ENCODE measurements around the gene TH.

TH gene

DNA sequence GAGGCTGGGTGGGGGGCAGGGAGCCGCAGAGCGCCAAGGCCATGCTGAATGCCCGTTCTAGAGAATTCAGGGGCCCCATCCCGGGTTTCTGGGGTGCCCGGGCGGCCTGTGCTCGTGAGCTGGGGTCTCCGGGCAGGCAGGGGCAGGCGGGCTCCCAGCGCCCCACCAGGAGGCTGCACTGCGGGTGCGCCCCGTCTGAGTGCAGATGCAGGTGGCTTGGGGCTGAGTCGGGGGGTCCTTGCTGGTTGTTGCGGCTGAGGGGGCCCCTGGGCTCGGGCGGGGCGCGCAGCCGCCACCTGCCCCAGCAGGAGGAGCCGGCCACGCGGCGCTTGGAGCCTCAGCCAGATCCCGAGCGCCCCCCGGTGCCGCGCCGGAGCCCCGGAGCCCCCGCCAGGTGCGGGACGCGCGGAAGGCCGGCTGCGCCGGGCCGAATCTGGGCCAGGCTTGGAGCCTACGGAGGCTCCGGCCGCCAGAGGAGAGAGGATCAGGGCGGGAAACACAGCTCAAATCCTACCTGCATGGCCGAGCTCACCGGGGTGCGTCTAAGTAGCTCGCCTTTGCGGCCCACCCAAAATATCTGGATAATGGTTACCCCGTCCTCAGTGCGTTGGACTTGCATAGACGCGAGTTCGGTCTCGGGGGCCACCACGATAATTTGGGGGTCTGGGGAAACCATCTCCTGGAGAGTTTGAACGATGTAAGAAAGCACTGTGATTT lies 31.8 kb downstream of the TH start:
- no peak for DNase-seq

DNA sequence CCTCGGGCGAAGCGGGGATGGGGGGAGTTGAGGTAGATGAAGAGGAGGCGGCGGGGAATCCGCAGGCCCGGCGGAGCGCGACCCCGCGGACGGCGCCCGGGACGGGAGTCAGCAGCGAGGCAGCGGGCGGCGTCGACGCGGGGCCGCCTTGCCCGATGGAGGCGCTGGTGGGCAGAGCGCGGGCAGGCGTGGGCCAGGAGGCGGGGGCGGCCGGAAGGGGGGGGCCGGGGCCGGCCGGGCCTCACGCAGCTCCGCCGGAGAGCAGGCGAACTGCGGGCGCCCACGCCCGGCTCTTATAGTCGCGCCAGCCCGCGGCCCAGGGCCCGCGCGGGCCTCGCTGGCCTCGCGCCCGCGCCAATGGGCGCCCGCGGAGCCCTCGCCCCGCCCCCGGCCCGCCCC lies 32.5 kb downstream of the TH start, which contains the start of gene IGF2:
Gene IGF2, minus strand, starts transcription at position 267 of the 399 bp plus-strand sequence. CDS start 3,866 bp downstream, outside the sequence.
- no peak for DNase-seq

- DNase-seq: no peak
Observed at GRCh38 chr11:2138431-2139122, 33.0 kb downstream of the TH start.

DNA sequence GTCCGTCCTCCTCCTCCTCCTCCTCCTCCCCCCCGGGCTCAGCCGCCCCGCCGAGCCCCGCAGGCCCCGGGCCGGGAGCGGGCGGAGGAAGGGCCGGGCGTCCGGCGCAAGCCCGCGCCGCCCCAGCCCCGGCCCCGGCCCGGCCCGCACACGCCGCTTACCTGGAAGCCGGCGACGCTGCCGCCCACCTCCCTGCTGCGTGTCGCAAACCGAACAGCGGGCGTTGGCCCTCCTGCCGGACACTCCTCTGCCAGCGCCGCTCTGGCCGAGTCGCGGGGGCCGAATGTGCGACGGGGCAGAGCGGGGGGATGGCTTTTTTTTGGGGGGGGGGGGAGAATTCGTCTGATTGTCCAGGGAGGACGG lies 33.6 kb downstream of the TH start:
- DNase-seq: no peak

DNA sequence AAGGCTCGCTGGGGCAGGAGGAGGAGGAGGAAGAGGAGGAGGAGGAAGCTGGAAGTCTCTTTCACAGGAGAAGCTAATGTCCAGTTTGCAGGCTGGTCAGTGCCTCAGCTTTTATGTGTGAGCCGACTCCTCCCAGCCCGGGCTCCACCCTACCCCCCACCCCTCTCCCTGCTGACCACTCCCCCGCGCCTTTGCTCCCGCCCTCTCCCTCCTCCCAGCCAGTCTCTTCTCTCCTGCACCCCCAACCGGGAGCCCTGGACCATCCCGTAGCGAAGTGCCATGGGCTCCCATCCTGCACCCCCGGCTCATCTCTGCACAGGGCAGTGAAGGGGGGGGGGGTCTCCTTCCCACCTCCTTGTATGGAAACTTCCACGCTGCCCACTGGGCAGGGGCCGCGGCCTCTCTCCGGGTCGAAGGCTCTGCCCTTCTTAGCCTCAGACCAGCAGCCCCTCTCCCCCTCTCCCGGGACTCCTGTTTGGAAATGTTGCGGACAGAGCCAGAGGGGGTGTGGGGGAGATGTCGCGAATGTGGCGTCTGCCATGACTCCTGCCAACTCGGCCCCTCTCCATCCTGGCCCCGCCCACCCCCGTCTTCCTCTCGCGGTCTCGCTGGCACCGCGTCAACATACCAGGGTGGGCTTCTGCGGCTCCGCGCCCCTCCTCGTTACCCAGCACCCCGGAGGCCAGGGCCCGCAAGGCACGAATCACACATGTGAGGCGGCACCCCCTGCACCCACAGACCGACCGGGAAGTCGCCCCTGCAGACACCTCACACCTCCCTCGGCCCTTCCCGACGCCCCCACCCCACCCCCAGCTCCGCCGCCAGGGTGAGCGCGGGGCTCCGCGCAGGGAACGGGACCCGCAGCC lies 34.2 kb downstream of the TH start:
- no peak for DNase-seq

- no peak for DNase-seq
Observed at GRCh38 chr11:2136952-2137201, 34.7 kb downstream of the TH start.

GRCh38 chr11:2136209-2136951 lies 35.2 kb downstream of the TH start:
- DNase-seq: no peak

- no peak for DNase-seq
Observed at GRCh38 chr11:2135648-2136201, 35.9 kb downstream of the TH start.

DNA sequence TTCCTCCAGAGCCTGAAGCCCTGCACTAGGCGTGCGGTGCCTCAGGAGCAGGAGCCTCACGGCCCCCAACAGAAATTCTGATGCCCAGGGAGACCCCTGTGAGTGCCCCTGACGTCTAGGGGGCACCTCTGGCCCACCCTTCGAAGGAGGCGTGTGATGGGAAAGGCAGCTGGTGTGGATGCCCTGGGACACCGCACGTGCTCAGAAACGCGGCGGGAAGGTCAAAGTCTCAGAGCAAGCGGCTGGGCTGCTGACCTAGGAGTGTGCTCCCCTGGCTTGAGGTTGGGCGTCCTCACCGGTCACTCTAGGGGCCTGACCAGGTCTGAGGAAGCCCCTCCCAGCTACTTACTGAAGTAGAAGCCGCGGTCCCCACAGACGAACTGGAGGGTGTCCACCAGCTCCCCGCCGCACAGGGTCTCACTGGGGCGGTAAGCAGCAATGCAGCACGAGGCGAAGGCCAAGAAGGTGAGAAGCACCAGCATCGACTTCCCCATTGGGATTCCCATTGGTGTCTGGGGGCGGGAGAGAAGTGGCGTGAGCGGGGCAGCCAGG lies 36.5 kb downstream of the TH start:
- no peak for DNase-seq

DNA sequence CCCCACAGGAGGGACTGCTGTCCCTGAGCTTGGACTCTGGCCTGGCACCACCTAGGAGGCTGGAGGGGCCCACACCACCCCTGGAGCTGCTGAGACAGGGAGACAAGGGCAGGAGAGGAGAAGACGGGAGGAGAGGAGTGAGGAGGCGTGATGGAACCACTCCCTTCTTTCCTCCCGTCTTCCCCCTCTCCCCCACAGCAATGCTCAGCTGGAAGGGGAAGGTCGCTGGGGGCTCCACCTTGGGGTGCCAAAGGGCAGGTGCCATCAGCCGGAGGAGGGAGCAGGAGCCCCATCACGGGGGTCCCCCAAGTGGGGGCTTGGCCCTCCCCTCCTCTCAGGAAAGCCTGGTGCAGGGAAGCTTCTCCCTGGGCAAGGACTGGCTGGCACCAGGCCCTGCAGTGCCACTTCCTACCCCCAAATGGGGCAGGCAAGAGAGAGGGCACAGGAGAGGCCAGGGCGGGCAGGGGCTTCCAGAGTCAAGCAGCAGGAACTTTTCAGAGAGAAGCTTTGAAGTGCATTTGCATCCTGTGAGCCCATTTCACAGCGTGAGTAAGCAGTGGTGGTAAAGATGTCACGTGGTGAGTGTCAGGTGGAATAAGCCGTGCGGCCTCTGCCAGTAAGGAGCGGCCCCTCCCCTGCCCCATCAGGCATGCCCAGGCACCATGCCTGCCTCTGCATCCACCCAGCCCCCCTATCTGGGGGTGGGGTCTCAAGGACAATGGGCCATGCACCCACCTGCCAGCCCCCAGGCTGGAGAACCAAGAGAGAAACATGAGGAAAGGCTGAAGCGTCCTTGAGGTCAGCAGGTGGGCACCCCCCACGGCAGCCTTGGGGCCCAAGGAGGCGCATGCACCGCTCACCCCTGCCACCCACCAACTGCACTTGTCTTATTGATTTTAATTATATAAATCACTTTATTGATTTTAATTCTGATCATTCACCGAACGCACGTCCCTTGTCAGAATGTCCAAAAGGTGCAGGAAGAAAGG lies 37.3 kb downstream of the TH start:
- DNase-seq: no peak

DNA sequence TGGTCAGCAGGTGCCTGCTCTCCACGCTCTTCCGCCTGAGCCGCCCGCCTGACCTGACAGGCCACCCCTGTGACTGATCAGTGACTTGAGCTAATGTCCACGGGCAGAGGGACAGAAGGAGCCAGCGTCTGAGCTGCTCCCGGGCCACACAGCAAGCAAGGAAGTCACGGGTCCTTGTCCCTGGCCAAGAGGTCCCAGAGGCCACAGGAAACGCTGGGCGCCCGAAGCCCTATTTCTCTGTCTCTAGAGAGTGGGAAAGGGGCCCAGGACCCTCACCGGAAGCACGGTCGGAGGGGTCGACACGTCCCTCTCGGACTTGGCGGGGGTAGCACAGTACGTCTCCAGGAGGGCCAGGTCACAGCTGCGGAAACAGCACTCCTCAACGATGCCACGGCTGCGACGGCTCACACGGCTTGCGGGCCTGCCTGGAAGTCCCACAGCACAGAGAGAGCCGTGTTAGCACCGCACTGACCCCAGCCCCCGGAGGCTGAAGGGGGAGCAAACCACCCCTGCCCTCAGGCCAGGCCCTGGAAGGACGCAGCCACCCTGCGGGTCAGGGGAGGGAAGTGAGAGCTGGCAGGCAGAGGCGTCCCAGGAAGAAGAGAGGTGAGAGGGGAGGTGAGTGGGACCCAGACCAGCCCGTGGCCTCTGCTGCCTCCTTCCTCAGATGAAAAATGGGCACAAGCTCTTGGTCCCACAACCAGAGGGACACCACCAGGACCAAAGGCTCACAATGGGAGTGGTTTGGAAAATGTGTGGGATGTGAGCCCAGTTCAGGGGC lies 38.2 kb downstream of the TH start:
- no peak for DNase-seq

DNA sequence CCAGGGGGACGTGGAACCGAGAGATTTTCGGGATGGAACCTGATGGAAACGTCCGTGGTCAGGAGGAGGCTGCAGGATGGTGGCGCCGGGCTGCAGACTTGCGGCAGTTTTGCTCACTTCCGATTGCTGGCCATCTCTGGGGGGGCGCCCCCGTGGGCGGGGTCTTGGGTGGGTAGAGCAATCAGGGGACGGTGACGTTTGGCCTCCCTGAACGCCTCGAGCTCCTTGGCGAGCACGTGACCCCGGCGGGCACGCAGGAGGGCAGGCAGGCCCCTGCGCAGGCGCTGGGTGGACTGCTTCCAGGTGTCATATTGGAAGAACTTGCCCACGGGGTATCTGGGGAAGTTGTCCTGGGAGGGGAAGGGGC lies 38.8 kb downstream of the TH start:
- DNase-seq: no peak

DNA sequence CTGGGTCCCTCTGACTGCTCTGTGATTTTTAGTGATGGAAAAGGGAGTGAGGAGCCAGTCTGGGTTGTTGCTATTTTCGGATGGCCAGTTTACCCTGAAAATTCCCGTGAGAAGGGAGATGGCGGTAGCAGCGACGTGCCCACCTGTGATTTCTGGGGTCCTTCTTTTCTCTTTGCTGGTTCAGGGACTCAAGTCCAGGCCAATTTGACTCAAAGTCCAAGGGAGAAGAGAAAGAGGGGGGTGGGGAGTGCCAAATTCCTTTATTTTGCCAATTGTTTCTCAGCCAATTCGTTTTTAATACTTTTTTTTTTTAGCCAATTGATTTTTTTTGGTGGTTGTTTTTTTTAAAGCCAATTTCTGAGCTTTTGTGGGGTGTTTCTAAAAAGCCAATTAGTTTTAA lies 39.4 kb downstream of the TH start:
- DNase-seq: no peak

GRCh38 chr11:2131371-2132236 lies 40.0 kb downstream of the TH start:
- DNase-seq: no peak

DNA sequence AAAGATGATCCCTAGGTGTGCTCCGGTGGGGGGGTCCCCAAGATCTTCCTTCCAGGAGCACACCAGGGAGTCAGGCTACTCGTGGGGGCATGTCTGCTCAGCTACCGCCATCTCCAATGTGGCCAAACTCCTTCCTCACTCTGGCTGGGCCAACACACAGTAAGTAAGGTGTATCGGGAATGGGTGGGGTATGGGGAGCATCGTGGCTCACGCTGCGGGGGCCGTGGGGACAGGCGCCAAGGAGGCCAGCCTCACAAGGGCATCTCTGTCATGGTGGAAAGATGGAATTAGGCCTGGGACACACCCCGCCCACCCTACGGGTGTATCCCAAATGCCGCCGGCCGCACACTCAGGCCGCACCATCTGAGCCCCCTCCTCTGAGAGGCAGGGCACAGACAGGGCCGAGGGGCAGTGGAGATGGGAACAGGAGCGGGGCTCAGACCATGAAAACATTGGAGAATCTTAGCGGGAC lies 40.7 kb downstream of the TH start:
- no peak for DNase-seq

GRCh38 chr11:2129699-2130366 lies 41.8 kb downstream of the TH start:
- no peak for DNase-seq

DNA sequence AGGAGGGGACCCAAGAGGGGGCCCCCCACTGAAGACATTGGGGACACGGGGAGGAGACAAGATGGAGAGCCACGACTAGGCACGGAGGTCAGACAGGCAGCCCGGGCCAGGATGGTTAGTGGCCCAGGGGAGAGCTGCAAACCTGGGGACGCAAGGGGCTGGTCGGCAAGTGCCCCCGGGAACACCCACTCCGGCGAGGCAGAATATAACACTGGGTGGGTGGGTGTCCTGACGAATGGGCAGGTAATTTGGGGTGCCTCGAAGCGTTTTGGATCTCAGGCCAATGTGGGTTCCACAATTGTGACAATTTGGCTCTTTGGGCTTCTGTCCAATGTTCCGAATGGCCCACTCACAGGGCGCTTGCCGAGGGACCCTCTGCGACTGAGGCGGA lies 42.3 kb downstream of the TH start:
- DNase-seq: no peak

DNA sequence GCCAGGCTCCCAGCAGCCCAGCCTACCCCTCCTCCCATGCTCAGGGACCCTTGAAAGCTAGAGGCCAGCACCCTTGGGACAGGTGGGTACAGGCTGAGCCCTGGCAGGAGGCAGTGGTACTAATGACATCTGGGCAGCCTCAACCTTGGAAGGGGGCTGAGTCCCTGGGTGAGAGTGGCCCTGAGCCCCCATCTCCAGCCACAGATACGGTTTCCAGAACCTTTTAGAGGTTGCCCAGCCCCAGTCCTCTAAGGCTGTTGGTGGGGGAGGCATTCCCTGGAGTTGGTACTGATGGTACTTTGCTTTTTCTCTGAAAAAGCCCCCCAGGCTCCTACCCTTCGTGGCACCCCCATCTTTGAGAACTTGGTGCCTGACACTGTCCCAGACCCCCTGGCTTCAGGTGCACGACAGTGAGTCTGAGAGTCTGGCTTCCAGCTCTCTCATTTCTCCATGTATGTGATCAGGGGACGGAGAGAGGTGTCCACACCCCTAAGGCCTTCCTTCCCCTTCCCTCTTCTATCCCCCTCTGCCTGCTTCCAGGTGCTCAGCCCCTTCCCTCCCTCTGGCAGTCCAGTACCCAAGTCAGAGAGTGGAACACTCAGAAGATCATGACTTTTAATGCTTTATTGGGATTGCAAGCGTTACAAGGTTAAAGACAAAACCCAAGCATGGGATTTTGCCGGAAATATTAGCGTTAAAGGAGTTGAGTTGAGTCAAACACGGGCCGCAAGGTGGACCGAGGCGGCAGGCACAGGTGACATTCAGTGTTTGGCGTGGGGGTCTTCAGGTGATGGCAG lies 42.9 kb downstream of the TH start:
- DNase-seq: no peak

Measured in T-helper 2 cell (primary cell).